Suprapubic skin (tissue), 4 donors: ENCODE measurements around the gene GARNL3.

ENCODE experiments used
- CTCF ChIP-seq, 2 donors: fragments of 200-600 bp in 1 of 2; fragments of 450-650 bp in 1 of 2; sonication (generic) in 1 of 2; IDR thresholded peaks; one replicate each; pipeline ENCODE4 v1.5.1; 2016 to 2019; ENCODE audit warnings: antibody characterized with exemption in 2 of 2, mild to moderate bottlenecking in 1 of 2, moderate library complexity in 1 of 2
- EP300 ChIP-seq: sonication (generic); formaldehyde crosslinking; IDR thresholded peaks from one replicate; pipeline ENCODE4 v1.6.1; 2017; ENCODE audit warnings: antibody characterized with exemption
- POLR2A ChIP-seq, 2 donors: fragments of 450-650 bp; IDR thresholded peaks; one replicate each; pipeline ENCODE4 v1.6.1; 2017; ENCODE audit warnings: antibody characterized with exemption in 2 of 2, mild to moderate bottlenecking in 2 of 2, moderate library complexity in 2 of 2
- POLR2AphosphoS5 ChIP-seq, 3 donors: sonication (generic); formaldehyde crosslinking; IDR thresholded peaks; one replicate each; pipeline ENCODE4 v1.6.1; 2017; ENCODE audit warnings: antibody characterized with exemption in 3 of 3

- TF ChIP-seq CTCF (IDR thresholded peaks at IDR 0.05): no peak
- no peak for TF ChIP-seq POLR2A (IDR thresholded peaks at IDR 0.05)
- no peak for TF ChIP-seq POLR2AphosphoS5 (IDR thresholded peaks at IDR 0.05)
- TF ChIP-seq EP300: no peak
Observed at GRCh38 chr9:127314911-127315310, 50.3 kb downstream of the GARNL3 start.
